Breast epithelium (tissue), 3 donors: ENCODE data around the gene SPRN.

ENCODE experiments used
- CTCF ChIP-seq, 3 donors: fragments of 450-650 bp; IDR thresholded peaks; one replicate each; pipeline ENCODE4 v1.5.1; 2016 to 2017; ENCODE audit warnings: antibody characterized with exemption in 3 of 3, mild to moderate bottlenecking in 3 of 3, moderate library complexity in 3 of 3
- POLR2A ChIP-seq: fragments of 450-650 bp; IDR thresholded peaks from one replicate; pipeline ENCODE4 v1.6.1; 2016; ENCODE audit warnings: antibody characterized with exemption, mild to moderate bottlenecking, moderate library complexity
- POLR2AphosphoS5 ChIP-seq, 3 donors: sonication (generic); formaldehyde crosslinking; IDR thresholded peaks; one replicate each; pipeline ENCODE4 v1.6.1; 2017; ENCODE audit warnings: antibody characterized with exemption in 3 of 3

GRCh38 chr10:133421336-133422222 is 2.8 kb downstream of the SPRN start:
- no peak for TF ChIP-seq CTCF (IDR thresholded peaks at IDR 0.05)
- TF ChIP-seq POLR2A: no peak
- no peak for TF ChIP-seq POLR2AphosphoS5 (IDR thresholded peaks at IDR 0.05)
